DOHH2 (cell line): ENCODE measurements around the gene FMNL2.
"Not testable (repeated sequence)": the region's sequence is repeated elsewhere in the genome, so short reads cannot be mapped to it uniquely, and the experiment has no call there.

Source experiments
- H3F3A ChIP-seq: fragments of 200-600 bp; sonication (generic), shearing (Covaris generic); 2 replicates; pipeline ENCODE4 v1.6.0; 2016; ENCODE audit warnings: antibody characterized with exemption, mild to moderate bottlenecking; ENCODE audit not compliant: control insufficient read depth, insufficient read depth
- H3K27ac ChIP-seq: fragments of 200-600 bp; sonication (generic); 2 replicates; pipeline ENCODE4 v1.5.1; 2014; ENCODE audit warnings: low read depth, mild to moderate bottlenecking, low read length, moderate library complexity
- H3K27me3 ChIP-seq: fragments of 200-600 bp; sonication (generic); 2 replicates; pipeline ENCODE4 v1.6.1; 2014; ENCODE audit warnings: mild to moderate bottlenecking, low read length, mixed read lengths; ENCODE audit not compliant: control insufficient read depth
- H3K36me3 ChIP-seq: fragments of 200-600 bp; sonication (generic); 2 replicates; pipeline ENCODE4 v1.6.1; 2014; ENCODE audit warnings: mild to moderate bottlenecking, low read length, moderate library complexity, mixed read lengths; ENCODE audit not compliant: control insufficient read depth
- H3K4me1 ChIP-seq: fragments of 200-600 bp; sonication (generic); 2 replicates; pipeline ENCODE4 v1.6.1; 2014; ENCODE audit warnings: mild to moderate bottlenecking, low read length, mixed read lengths; ENCODE audit not compliant: control insufficient read depth
- H3K4me2 ChIP-seq: fragments of 200-600 bp; sonication (generic); 2 replicates; pipeline ENCODE4 v1.6.0; 2014; ENCODE audit warnings: mild to moderate bottlenecking, low read length, moderate library complexity
- H3K4me3 ChIP-seq: fragments of 200-600 bp; sonication (generic); 2 replicates; pipeline ENCODE4 v1.5.1; 2014; ENCODE audit warnings: mild to moderate bottlenecking, low read length, mixed read lengths
- H3K79me2 ChIP-seq: fragments of 200-600 bp; sonication (generic); 2 replicates; pipeline ENCODE4 v1.6.1; 2014; ENCODE audit warnings: mild to moderate bottlenecking, low read length, mixed read lengths; ENCODE audit not compliant: control insufficient read depth
- H3K9me2 ChIP-seq: fragments of 200-600 bp; sonication (generic); replicated peaks from 2 replicates; pipeline ENCODE4 v1.6.1; 2014; ENCODE audit warnings: mild to moderate bottlenecking, low read length, mixed read lengths; ENCODE audit not compliant: control insufficient read depth
- H3K9me3 ChIP-seq: fragments of 200-600 bp; sonication (generic); 2 replicates; pipeline ENCODE4 v1.6.1; 2014; ENCODE audit warnings: antibody characterized with exemption, low read length, mixed read lengths; ENCODE audit not compliant: control insufficient read depth, insufficient read depth
- H4K20me1 ChIP-seq: fragments of 200-600 bp; sonication (generic); 2 replicates; pipeline ENCODE4 v1.6.0; 2014; ENCODE audit warnings: low read depth, mild to moderate bottlenecking, antibody characterized with exemption, low read length, moderate library complexity; ENCODE audit not compliant: control insufficient read depth, insufficient read depth
- CTCF ChIP-seq: fragments of 200-600 bp; sonication (generic); IDR thresholded peaks from one replicate; pipeline ENCODE4 v1.5.1; 2014; ENCODE audit warnings: antibody characterized with exemption, mild to moderate bottlenecking, low read depth, low read length; ENCODE audit not compliant: poor library complexity, severe bottlenecking
- EZH2phosphoT487 ChIP-seq: fragments of 200-600 bp; sonication (generic); IDR thresholded peaks from 2 replicates; pipeline ENCODE4 v1.6.1; 2017; ENCODE audit warnings: borderline replicate concordance, mild to moderate bottlenecking, antibody characterized with exemption, low read length, moderate library complexity, mixed read lengths

Gene FMNL2

GRCh38 chr2:152520759-152521158 lies 185.8 kb downstream of the FMNL2 start:
- H3K36me3 ChIP-seq: no peaks in the 10 kb centered on the region
- H3K4me1 ChIP-seq: no peaks in the 10 kb centered on the region
- no peaks in the 10 kb centered on the region for H3K9me3 ChIP-seq
- H3F3A ChIP-seq: no peaks in the 10 kb centered on the region
- no peak overlapping the region for H3K27ac ChIP-seq
- no peak overlapping the region for H3K4me2 ChIP-seq
- no peak overlapping the region for H3K4me3 ChIP-seq
- no peaks in the 10 kb centered on the region for H3K79me2 ChIP-seq
- H4K20me1 ChIP-seq: no peaks in the 10 kb centered on the region
- TF ChIP-seq EZH2phosphoT487: no peak
- no peak for TF ChIP-seq CTCF
- H3K27me3 ChIP-seq: no peaks in the 10 kb centered on the region
- no peaks in the 10 kb centered on the region for H3K9me2 ChIP-seq

DNA sequence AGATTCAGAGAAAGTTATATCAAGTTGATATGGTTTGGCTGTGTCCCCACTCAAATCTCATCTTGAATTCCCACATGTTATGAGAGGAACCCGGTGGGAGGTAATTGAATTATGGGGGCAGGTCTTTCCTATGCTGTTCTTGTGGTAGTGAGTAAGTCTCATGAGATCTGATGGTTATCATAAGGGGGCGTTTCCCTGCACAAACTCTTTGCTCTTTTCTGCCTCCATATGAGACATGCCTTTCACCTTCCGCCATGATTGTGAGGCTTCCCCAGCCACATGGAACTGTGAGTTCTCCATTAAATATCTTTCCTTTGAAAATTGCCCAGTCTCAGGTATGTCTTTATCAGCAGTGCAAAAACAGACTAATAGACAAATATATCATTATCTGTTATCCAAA lies 187.5 kb downstream of the FMNL2 start:
- H3K4me1 ChIP-seq, H3K9me3 ChIP-seq, H3K79me2 ChIP-seq, H3K9me2 ChIP-seq, H3K4me3 ChIP-seq, H3F3A ChIP-seq, H3K27me3 ChIP-seq, H3K4me2 ChIP-seq, H3K36me3 ChIP-seq, H3K27ac ChIP-seq, H4K20me1 ChIP-seq: not testable (repeated sequence)

DNA sequence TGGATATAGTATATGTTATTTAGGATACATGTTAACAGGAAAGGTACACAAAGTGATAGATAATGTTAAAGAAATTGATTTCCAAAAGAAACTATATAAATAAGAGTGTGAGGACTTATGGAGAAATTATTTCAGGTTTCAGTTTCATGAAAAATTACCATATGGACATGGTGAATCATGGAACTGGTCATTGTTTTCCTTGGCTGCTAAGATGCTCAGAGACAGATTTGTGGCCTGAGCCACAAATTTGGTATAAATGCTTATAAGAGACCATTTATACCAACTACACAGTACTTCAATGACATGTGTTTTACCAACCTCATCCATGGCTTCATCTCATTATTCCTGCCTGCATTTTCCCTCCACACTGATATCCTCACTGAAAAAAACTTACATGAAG lies 188.1 kb downstream of the FMNL2 start:
- no peaks in the 10 kb centered on the region for H4K20me1 ChIP-seq
- TF ChIP-seq EZH2phosphoT487 (no peak), CTCF (no peak)
- no peaks in the 10 kb centered on the region for H3F3A ChIP-seq
- H3K36me3 ChIP-seq: no peaks in the 10 kb centered on the region
- H3K9me3 ChIP-seq: no peaks in the 10 kb centered on the region
- H3K4me1 ChIP-seq: no peaks in the 10 kb centered on the region
- no peaks in the 10 kb centered on the region for H3K79me2 ChIP-seq
- H3K4me2 ChIP-seq: no peak overlapping the region
- H3K9me2 ChIP-seq: no peaks in the 10 kb centered on the region
- H3K4me3 ChIP-seq: no peak overlapping the region
- H3K27me3 ChIP-seq: no peaks in the 10 kb centered on the region
- no peak overlapping the region for H3K27ac ChIP-seq

DNA sequence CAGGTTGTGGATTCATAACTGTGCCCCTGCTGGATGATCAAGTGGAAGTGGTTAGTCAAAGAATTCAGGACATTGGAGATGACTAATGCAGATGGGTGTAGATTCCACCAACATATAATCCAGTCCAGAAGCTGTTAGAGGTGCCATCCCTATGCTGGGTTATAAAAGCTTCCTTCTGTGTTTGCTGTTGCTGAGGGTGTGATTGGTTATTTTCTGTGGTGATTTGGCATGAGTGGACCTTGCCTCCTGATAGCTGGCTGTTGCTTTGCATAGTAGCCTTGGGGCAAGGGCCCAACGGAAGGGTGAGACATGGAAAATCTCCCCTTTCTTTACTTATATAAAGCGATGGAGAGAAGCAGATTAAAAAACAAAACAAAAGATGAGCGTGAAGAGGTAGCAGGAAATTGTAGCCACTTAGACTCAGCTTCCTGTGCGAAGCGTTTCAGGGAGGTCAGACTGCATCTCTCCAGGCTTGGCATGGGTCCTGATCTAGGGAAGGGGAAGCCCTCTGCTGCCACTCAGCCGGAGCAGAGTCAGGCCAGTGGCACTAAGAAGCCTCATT lies 190.4 kb downstream of the FMNL2 start:
- Histone ChIP-seq H3K9me3 (no peaks in the 10 kb centered on the region), H4K20me1 (no peaks in the 10 kb centered on the region), H3K4me1 (no peaks in the 10 kb centered on the region), H3K79me2 (no peaks in the 10 kb centered on the region), H3K36me3 (no peaks in the 10 kb centered on the region), H3K4me2 (no peak overlapping the region), H3F3A (no peaks in the 10 kb centered on the region), H3K4me3 (no peak overlapping the region), H3K9me2 (no peaks in the 10 kb centered on the region), H3K27ac (no peak overlapping the region), H3K27me3 (no peaks in the 10 kb centered on the region)
- TF ChIP-seq CTCF (no peak), EZH2phosphoT487 (no peak)
